ENCODE measurements around the gene PAQR7.

DNA sequence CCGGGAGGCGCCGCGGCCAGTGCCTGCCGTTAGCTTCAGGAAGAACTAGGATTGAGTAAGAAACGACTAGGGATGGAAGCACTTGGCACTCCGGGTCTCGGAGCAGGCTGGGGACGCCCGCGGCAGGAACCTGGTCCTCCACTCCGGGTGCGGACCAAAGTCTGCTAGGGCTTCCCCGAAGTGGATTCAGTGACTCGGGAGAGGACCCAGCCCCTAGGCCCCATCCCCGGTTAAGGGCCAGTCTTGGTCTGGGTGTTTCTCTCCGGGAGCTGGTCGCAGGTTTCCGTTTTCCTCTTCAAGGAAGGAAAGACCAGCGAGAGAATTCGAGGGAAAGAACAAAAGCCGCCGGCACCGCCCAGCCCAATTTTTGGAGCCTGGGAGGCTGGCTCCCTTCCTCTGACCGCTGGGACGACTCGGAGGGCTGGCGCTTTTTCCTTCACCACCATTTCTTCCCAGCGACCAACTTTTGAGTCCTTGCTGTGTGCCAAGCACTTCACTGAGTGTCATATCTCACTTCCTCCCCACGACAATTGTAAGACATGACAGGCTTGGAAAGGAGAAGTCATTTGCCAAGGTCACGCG, 47.6 kb upstream of the PAQR7 start:
- TF ChIP-seq, protein P1, sequence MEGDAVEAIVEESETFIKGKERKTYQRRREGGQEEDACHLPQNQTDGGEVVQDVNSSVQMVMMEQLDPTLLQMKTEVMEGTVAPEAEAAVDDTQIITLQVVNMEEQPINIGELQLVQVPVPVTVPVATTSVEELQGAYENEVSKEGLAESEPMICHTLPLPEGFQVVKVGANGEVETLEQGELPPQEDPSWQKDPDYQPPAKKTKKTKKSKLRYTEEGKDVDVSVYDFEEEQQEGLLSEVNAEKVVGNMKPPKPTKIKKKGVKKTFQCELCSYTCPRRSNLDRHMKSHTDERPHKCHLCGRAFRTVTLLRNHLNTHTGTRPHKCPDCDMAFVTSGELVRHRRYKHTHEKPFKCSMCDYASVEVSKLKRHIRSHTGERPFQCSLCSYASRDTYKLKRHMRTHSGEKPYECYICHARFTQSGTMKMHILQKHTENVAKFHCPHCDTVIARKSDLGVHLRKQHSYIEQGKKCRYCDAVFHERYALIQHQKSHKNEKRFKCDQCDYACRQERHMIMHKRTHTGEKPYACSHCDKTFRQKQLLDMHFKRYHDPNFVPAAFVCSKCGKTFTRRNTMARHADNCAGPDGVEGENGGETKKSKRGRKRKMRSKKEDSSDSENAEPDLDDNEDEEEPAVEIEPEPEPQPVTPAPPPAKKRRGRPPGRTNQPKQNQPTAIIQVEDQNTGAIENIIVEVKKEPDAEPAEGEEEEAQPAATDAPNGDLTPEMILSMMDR (conservative IDR thresholded peaks at IDR 0.05; ENCODE audit: low read depth, low read length): no peak
- TF ChIP-seq EZH2phosphoT487 (IDR thresholded peaks at IDR 0.05; ENCODE audit: borderline replicate concordance, low read length): no peak

Data from PC-3 (cell line).